C4-2B (cell line): Measurements from ENCODE around the gene EMID1.

ENCODE experiments used
- CTCF ChIP-seq: fragments of 450-650 bp; conservative IDR thresholded peaks from 2 replicates; pipeline ENCODE4 v1.5.1; 2017; ENCODE audit warnings: mild to moderate bottlenecking
- ZFX ChIP-seq: fragments of 450-650 bp; IDR thresholded peaks from 2 replicates; pipeline ENCODE4 v1.6.1; 2017

GRCh38 chr22:29156507-29156906, 49.2 kb upstream of the EMID1 start:
- no peak for TF ChIP-seq CTCF
- no peak for TF ChIP-seq ZFX
